Trophoblast cell (in vitro differentiated cells and primary cell): ENCODE results near the gene METTL17. TPM values are rescaled to one million over a fixed set of nuclear protein-coding genes. Genes with fewer than 3 reads are reported as not detected.
A peak's percentile ranks its signal among the peaks of the same experiment; 100 is the strongest.
"Not testable (repeated sequence)": the region's sequence is repeated elsewhere in the genome, so short reads cannot be mapped to it uniquely, and the experiment has no call there.

Experiments
- DNase-seq, 2 donors: peaks; one replicate each; pipeline ENCODE4 v3.0.0-alpha.2; 2016
- H2AFZ ChIP-seq: 2 replicates; pipeline ENCODE4 v1.6.1; 2013; ENCODE audit warnings: low read length, moderate library complexity, mild to moderate bottlenecking; ENCODE audit not compliant: insufficient read depth, poor library complexity
- H2AK5ac ChIP-seq: 2 replicates; pipeline ENCODE4 v1.6.1; 2013; ENCODE audit warnings: mild to moderate bottlenecking, low read length
- H2BK120ac ChIP-seq: 2 replicates; pipeline ENCODE4 v1.6.1; 2013; ENCODE audit warnings: low read length, mild to moderate bottlenecking, moderate library complexity; ENCODE audit not compliant: insufficient read depth, poor library complexity
- H2BK12ac ChIP-seq: 2 replicates; pipeline ENCODE4 v1.6.1; 2013; ENCODE audit warnings: mild to moderate bottlenecking, low read length, moderate library complexity
- H2BK5ac ChIP-seq: 2 replicates; pipeline ENCODE4 v1.6.1; 2013; ENCODE audit warnings: low read length, low read depth, moderate library complexity, mild to moderate bottlenecking; ENCODE audit not compliant: poor library complexity
- H3K14ac ChIP-seq: 2 replicates; pipeline ENCODE4 v1.6.1; 2013; ENCODE audit warnings: mild to moderate bottlenecking, low read length
- H3K18ac ChIP-seq: 2 replicates; pipeline ENCODE4 v1.6.1; 2013; ENCODE audit warnings: mild to moderate bottlenecking, low read length
- H3K23ac ChIP-seq: 2 replicates; pipeline ENCODE4 v1.6.1; 2013; ENCODE audit warnings: low read length
- H3K27ac ChIP-seq: 2 replicates; pipeline ENCODE4 v1.5.1; 2013; ENCODE audit warnings: low read depth, mild to moderate bottlenecking, inconsistent platforms, low read length, moderate library complexity
- H3K27me3 ChIP-seq: 2 replicates; pipeline ENCODE4 v1.6.1; 2013; ENCODE audit warnings: inconsistent platforms, mild to moderate bottlenecking, low read length, moderate library complexity; ENCODE audit not compliant: insufficient read depth
- H3K36me3 ChIP-seq, 2 experiments: 1 replicate in 1 of 2; 2 replicates in 1 of 2; pipeline ENCODE4 v1.6.1; 2013; ENCODE audit warnings: low read length in 2 of 2, mild to moderate bottlenecking in 2 of 2, moderate library complexity in 1 of 2; ENCODE audit not compliant: insufficient read depth in 2 of 2, control insufficient read depth in 1 of 2
- H3K4ac ChIP-seq: 2 replicates; pipeline ENCODE4 v1.6.1; 2013; ENCODE audit warnings: low read depth, mild to moderate bottlenecking, low read length, moderate library complexity
- H3K4me1 ChIP-seq, 2 experiments: 1 replicate in 1 of 2; 2 replicates in 1 of 2; pipeline ENCODE4 v1.6.1; 2013; ENCODE audit warnings: low read length in 2 of 2, mild to moderate bottlenecking in 2 of 2, moderate library complexity in 1 of 2; ENCODE audit not compliant: insufficient read depth in 2 of 2, control insufficient read depth in 1 of 2
- H3K4me2 ChIP-seq: 2 replicates; pipeline ENCODE4 v1.6.1; 2013; ENCODE audit warnings: inconsistent platforms, mild to moderate bottlenecking, low read length, moderate library complexity
- H3K4me3 ChIP-seq: 2 replicates; pipeline ENCODE4 v1.5.1; 2013; ENCODE audit warnings: mild to moderate bottlenecking, low read depth, low read length, inconsistent platforms
- H3K79me1 ChIP-seq: one replicate; pipeline ENCODE4 v1.6.1; 2013; ENCODE audit warnings: low read length
- H3K79me2 ChIP-seq: 2 replicates; pipeline ENCODE4 v1.6.1; 2013; ENCODE audit warnings: low read length, mild to moderate bottlenecking; ENCODE audit not compliant: control insufficient read depth, insufficient read depth, poor library complexity
- H3K9ac ChIP-seq: 2 replicates; pipeline ENCODE4 v1.6.1; 2013; ENCODE audit warnings: mild to moderate bottlenecking, low read length
- H3K9me3 ChIP-seq: 2 replicates; pipeline ENCODE4 v1.6.1; 2013; ENCODE audit warnings: low read depth, mild to moderate bottlenecking, control low read depth, inconsistent platforms, low read length; ENCODE audit not compliant: insufficient read depth
- H4K12ac ChIP-seq: 2 replicates; pipeline ENCODE4 v1.6.1; 2013; ENCODE audit warnings: low read depth, mild to moderate bottlenecking, low read length, moderate library complexity
- H4K8ac ChIP-seq: 2 replicates; pipeline ENCODE4 v1.6.1; 2013; ENCODE audit warnings: low read depth, mild to moderate bottlenecking, low read length, moderate library complexity
- H4K91ac ChIP-seq: one replicate; pipeline ENCODE4 v1.6.1; 2013; ENCODE audit warnings: low read depth, mild to moderate bottlenecking, low read length, moderate library complexity
- WGBS: extraction: QIAGEN DNeasy Blood & Tissue Kit; methylation state at CpG from one replicate; pipeline ENCODE4 v1.1.7; 2013; ENCODE audit warnings: missing lambda C conversion rate; ENCODE audit not compliant: insufficient read length, insufficient coverage; ENCODE audit errors: extremely low coverage; 5-methylcytosine and 5-hydroxymethylcytosine counted together
- polyA plus RNA-seq: library from polyadenylated mRNA; stranded (reverse); fragments of 200-250 nt; gene quantifications from 2 replicates; pipeline ENCODE4 v1.2.3, GENCODE V29; 2013

Gene METTL17
- 42.3 and 43.4 TPM in 2 replicates for polyA plus RNA-seq

- Histone ChIP-seq H2AFZ (peak within 1 kb of the TSS; percentile 96), H3K9ac (peak within 1 kb of the TSS; percentile 55), H3K4me3 (peak within 1 kb of the TSS; percentile 79), H3K14ac (peak within 1 kb of the TSS; percentile 74), H4K91ac (peak within 1 kb of the TSS; percentile 72), H3K4ac (peak within 1 kb of the TSS; percentile 65), H3K4me2 (peak within 1 kb of the TSS; percentile 66), H4K12ac (peak within 1 kb of the TSS; percentile 77), H3K27me3 (no peaks in the 10 kb centered on the region), H3K4me1 (peaks cover 8 to 14% of the 10 kb centered on the region in 2 experiments), H3K79me1 (peaks cover 3% of the 10 kb centered on the region), H3K36me3 (peaks cover 6 to 17% of the 10 kb centered on the region in 2 experiments), H2BK5ac (peak within 1 kb of the TSS; percentile 24), H3K23ac (no peak within 1 kb of the TSS), H3K79me2 (peaks cover 1% of the 10 kb centered on the region), H2BK120ac (peak within 1 kb of the TSS; percentile 30), H2BK12ac (peak within 1 kb of the TSS; percentile 25), H3K27ac (peak within 1 kb of the TSS; percentile 71), H4K8ac (peak within 1 kb of the TSS; percentile 98), H2AK5ac (peak within 1 kb of the TSS; percentile 49), H3K9me3 (no peaks in the 10 kb centered on the region), H3K18ac (peak within 1 kb of the TSS; percentile 76)
- peak; percentile 90 to 96 for DNase-seq
- WGBS: no CpG with 5 or more reads among the region's 42 CpGs
Measured at GRCh38 chr14:20989787-20990600, at the start of gene METTL17. Gene METTL17, plus strand, starts transcription at chr14:20989980. Its CDS starts 23 bp downstream, at chr14:20990003.

DNA sequence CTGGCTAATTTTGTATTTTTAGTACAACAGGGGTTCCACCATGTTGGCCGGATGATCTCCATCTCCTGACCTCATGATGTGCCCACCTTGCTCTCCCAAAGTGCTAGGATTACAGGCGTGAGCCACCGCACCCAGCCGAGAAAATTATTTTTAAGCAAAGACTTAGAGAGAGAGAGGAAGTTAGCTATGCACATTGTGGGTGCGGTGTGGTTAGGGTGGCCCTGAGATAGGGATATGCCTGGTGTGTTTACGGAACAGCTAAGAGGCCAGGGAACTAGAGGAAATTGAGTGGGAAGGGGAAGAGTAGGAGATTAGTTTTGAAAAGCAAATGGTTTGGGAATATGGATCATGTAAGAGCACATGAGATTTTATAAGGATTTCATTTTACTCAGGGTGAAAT lies 44.6 kb upstream of the METTL17 start:
- not testable (repeated sequence) for H4K12ac ChIP-seq, H2AK5ac ChIP-seq, H3K23ac ChIP-seq, H3K27ac ChIP-seq, H3K18ac ChIP-seq, H3K36me3 ChIP-seq, H3K4ac ChIP-seq, DNase-seq, H4K8ac ChIP-seq, H3K4me3 ChIP-seq, H3K9me3 ChIP-seq, H2BK120ac ChIP-seq, H3K79me1 ChIP-seq, H2BK5ac ChIP-seq, H3K4me2 ChIP-seq, H2AFZ ChIP-seq, H3K27me3 ChIP-seq, H3K14ac ChIP-seq, H3K9ac ChIP-seq, H3K4me1 ChIP-seq, H3K79me2 ChIP-seq, H4K91ac ChIP-seq, H2BK12ac ChIP-seq
- WGBS: no CpG with 5 or more reads among the region's 6 CpGs

DNA sequence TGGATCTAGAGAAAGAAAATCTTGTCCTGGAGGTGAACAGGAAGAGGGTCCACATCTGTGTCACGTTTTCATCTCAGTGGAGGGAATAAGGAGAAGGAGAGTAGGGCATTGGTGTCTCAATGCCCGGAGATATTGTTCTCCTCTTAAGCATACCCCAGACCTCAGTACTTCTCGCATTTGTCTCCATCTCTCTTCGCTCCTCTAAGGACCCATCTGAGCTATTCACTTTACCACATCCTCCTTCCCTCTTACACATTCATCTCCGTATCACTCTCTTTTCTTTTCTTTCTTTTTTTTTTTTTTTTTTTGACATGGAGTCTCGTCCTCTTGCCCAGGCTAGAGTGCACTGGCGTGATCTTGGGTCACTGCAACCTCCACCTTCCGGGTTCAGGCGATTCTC lies 43.1 kb upstream of the METTL17 start:
- H3K9ac ChIP-seq, H3K4ac ChIP-seq, H3K14ac ChIP-seq, H2AFZ ChIP-seq, H3K9me3 ChIP-seq, H2BK5ac ChIP-seq, H3K36me3 ChIP-seq, H3K79me1 ChIP-seq, H3K4me3 ChIP-seq, H3K4me2 ChIP-seq, H3K4me1 ChIP-seq, H2AK5ac ChIP-seq, H2BK12ac ChIP-seq, H2BK120ac ChIP-seq, DNase-seq, H3K18ac ChIP-seq, H3K27ac ChIP-seq, H3K27me3 ChIP-seq, H4K8ac ChIP-seq, H4K12ac ChIP-seq, H4K91ac ChIP-seq, H3K79me2 ChIP-seq, H3K23ac ChIP-seq: not testable (repeated sequence)
- no CpG with 5 or more reads among the region's 9 CpGs for WGBS

DNA sequence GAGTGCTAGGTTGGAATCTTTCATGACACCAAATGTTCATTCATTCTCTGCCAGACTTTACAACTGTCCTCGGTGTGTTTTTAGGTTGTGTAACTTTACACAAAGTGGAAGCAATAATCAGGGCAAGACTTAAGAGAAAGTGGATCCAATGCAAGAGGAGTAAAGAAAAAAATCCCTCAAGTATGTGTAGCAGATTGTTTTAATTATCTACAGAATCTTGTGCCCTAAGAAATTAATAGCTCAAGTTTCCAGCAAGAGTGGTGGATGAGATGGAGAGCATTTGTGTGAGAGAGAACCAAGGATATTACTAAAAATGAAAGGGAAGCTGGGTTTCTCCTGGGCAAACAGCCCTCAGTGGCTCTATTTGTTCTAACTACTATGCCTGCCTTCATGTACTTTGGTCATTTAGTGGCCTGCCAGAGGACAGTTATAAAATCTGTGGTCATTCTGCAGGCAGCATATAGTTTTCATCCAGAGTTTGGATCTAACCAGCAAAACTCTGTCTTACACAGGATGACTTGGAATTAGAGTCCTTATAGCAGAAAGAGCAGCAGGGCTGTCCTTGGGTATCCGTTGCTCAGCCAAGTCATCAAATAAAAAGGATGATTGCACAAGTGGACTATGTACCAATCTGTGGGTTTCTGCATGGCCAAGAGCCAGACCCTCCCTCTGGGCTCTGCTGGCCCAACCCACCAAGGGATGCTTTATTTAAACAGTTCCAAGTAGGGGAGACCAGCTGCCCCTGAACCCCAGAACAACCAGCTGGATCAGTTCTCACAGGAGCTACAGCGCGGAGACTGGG lies 34.8 kb upstream of the METTL17 start, which contains the start of gene RNASE2:
Gene RNASE2, plus strand, starts transcription at position 752 of the 802 bp plus-strand sequence. CDS start 285 bp downstream, outside the sequence.
- H2BK120ac ChIP-seq, H4K8ac ChIP-seq, H3K14ac ChIP-seq, H3K27ac ChIP-seq, H3K18ac ChIP-seq, H3K23ac ChIP-seq, H3K4me2 ChIP-seq, H3K9ac ChIP-seq, H2AK5ac ChIP-seq, H2BK12ac ChIP-seq, H3K36me3 ChIP-seq, DNase-seq, H4K12ac ChIP-seq, H2AFZ ChIP-seq, H3K4me1 ChIP-seq, H3K79me2 ChIP-seq, H3K9me3 ChIP-seq, H3K4ac ChIP-seq, H3K27me3 ChIP-seq, H3K4me3 ChIP-seq, H2BK5ac ChIP-seq, H4K91ac ChIP-seq, H3K79me1 ChIP-seq: not testable (repeated sequence)
- no CpG with 5 or more reads among the region's 4 CpGs for WGBS
